ENCODE data around the gene RNF151.
"Not testable (repeated sequence)": the region's sequence is repeated elsewhere in the genome, so short reads cannot be mapped to it uniquely, and the experiment has no call there.

Gene RNF151

DNA sequence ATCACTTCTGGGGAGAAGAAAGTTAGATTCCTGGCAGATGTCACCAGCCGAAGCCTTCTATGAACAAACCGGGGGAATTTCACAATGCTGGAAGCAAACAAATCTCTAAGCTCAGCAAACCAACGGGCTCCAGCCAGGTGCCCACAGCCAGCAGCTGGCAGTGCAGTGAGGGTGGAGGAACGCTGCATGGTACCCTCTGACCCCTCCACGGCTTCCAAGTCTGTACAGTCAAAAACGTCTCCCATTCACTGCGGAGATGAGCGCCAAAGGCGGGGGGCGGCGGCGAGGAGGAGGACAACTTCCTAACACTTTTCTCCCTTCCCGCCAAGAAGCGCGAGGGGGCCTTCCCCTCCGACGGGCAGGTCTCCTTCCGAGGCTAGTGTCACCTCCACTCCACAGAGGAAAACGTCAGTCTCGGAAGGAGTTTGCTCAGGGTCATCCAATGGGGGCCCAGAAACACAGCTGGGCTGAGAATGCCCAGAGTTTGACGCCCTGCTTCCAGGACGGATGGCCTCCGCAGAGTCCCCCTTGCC is 42.0 kb downstream of the RNF151 start:
- peak overlapping the region; percentile 99 for H3K9ac ChIP-seq (ENCODE audit: low read length)
- no peak overlapping the region for H4K91ac ChIP-seq (ENCODE audit: low read depth, low read length)
- peaks cover 7% of the 10 kb centered on the region for H3K79me1 ChIP-seq (ENCODE audit: low read length)
- H3K27ac ChIP-seq (ENCODE audit: low read depth, low read length): no peak overlapping the region
- H3K36me3 ChIP-seq (ENCODE audit: control insufficient read depth in 1 of 2, insufficient read depth in 2 of 2, low read length in 2 of 2): peaks cover 7 to 9% of the 10 kb centered on the region in 2 experiments
- peak in 1 of 2 donors; percentile 52 for DNase-seq
- H3K79me2 ChIP-seq (ENCODE audit: control insufficient read depth, insufficient read depth, low read length, poor library complexity): peaks cover 13% of the 10 kb centered on the region
- no peak overlapping the region for H2AK5ac ChIP-seq (ENCODE audit: low read length)
- H2AFZ ChIP-seq (ENCODE audit: insufficient read depth, low read length, poor library complexity): no peak overlapping the region
- peak overlapping the region; percentile 56 for H3K4ac ChIP-seq (ENCODE audit: low read depth, low read length)
- no peak overlapping the region for H4K12ac ChIP-seq (ENCODE audit: low read depth, low read length)
- H3K4me1 ChIP-seq (ENCODE audit: control insufficient read depth in 1 of 2, insufficient read depth in 2 of 2, low read length in 2 of 2): peaks cover 13 to 26% of the 10 kb centered on the region in 2 experiments
- WGBS (ENCODE audit: extremely low coverage, insufficient coverage, insufficient read length): no CpG with 5 or more reads among the region's 23 CpGs
- no peak overlapping the region for H2BK5ac ChIP-seq (ENCODE audit: low read depth, low read length, poor library complexity)
- H3K4me3 ChIP-seq (ENCODE audit: low read depth, low read length): peak overlapping the region; percentile 96
- H3K14ac ChIP-seq (ENCODE audit: low read length): no peak overlapping the region
- H3K9me3 ChIP-seq (ENCODE audit: insufficient read depth, low read depth, low read length): peaks cover 1% of the 10 kb centered on the region
- H4K8ac ChIP-seq (ENCODE audit: low read depth, low read length): no peak overlapping the region
- no peaks in the 10 kb centered on the region for H3K27me3 ChIP-seq (ENCODE audit: insufficient read depth, low read length)
- H2BK120ac ChIP-seq (ENCODE audit: insufficient read depth, low read length, poor library complexity): no peak overlapping the region
- H3K4me2 ChIP-seq (ENCODE audit: low read length): peak overlapping the region; percentile 85
- no peak overlapping the region for H2BK12ac ChIP-seq (ENCODE audit: low read length)
- no peak overlapping the region for H3K18ac ChIP-seq (ENCODE audit: low read length)
- H3K23ac ChIP-seq (ENCODE audit: low read length): no peak overlapping the region

- Histone ChIP-seq H3K4me2 (ENCODE audit: low read length) (peak overlapping the region; percentile 85), H3K4me3 (ENCODE audit: low read depth, low read length) (peak overlapping the region; percentile 96), H2BK5ac (ENCODE audit: low read depth, low read length, poor library complexity) (peak overlapping the region; percentile 26), H4K91ac (ENCODE audit: low read depth, low read length) (peak overlapping the region; percentile 81), H3K27ac (ENCODE audit: low read depth, low read length) (peak overlapping the region; percentile 22), H3K36me3 (ENCODE audit: control insufficient read depth in 1 of 2, insufficient read depth in 2 of 2, low read length in 2 of 2) (peaks cover 7 to 9% of the 10 kb centered on the region in 2 experiments), H3K23ac (ENCODE audit: low read length) (no peak overlapping the region), H2BK120ac (ENCODE audit: insufficient read depth, low read length, poor library complexity) (peak overlapping the region; percentile 52), H3K14ac (ENCODE audit: low read length) (peak overlapping the region; percentile 88), H3K79me2 (ENCODE audit: control insufficient read depth, insufficient read depth, low read length, poor library complexity) (peaks cover 13% of the 10 kb centered on the region), H3K18ac (ENCODE audit: low read length) (peak overlapping the region; percentile 81), H3K4me1 (ENCODE audit: control insufficient read depth in 1 of 2, insufficient read depth in 2 of 2, low read length in 2 of 2) (peaks cover 9 to 23% of the 10 kb centered on the region in 2 experiments), H2AFZ (ENCODE audit: insufficient read depth, low read length, poor library complexity) (peak overlapping the region; percentile 50), H3K9me3 (ENCODE audit: insufficient read depth, low read depth, low read length) (peaks cover 1% of the 10 kb centered on the region), H4K8ac (ENCODE audit: low read depth, low read length) (peak overlapping the region; percentile 77), H3K9ac (ENCODE audit: low read length) (peak overlapping the region; percentile 99), H2BK12ac (ENCODE audit: low read length) (no peak overlapping the region), H3K79me1 (ENCODE audit: low read length) (peaks cover 7% of the 10 kb centered on the region), H4K12ac (ENCODE audit: low read depth, low read length) (peak overlapping the region; percentile 73), H3K4ac (ENCODE audit: low read depth, low read length) (peak overlapping the region; percentile 68), H3K27me3 (ENCODE audit: insufficient read depth, low read length) (no peaks in the 10 kb centered on the region), H2AK5ac (ENCODE audit: low read length) (peak overlapping the region; percentile 32)
- no CpG with 5 or more reads among the region's 55 CpGs for WGBS (ENCODE audit: extremely low coverage, insufficient coverage, insufficient read length)
- peak in 1 of 2 donors; percentile 43 for DNase-seq
Measured at GRCh38 chr16:2009164-2009711, 42.6 kb downstream of the RNF151 start.

DNA sequence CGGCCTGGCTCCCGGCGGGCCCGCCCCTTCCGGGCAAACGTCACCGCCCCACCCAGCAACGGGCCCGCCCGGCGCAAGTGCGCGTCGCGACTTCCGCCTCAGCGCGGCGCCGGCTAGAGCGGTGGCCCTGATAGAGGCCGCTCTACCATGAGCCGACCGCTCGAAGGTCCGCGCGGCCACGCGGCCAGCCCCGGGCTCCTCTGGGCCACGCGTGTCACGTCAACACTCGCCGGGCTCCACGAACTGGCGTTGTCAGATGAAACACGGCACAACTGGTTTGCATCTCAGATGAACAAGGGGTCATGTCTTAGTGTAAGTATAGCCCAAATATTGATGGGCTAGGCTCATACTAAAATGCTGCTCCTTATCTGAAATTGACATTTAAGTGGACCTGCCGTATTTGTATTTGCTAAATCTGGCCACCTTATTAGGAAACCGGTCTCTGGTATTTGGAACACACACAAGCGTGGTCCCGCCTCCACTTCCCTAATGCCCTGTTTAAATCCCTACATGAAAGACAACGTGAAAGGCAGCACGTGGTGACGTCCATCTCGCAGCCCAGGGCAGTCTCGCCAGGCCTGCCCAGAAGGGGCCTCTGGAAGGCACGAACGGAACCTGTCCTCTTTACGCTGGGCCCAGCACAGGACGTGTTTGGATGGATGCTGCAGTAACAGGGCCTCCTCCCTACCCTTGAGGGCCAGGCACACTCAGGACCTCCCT is 43.3 kb downstream of the RNF151 start, which contains the start of gene ZNF598:
Gene ZNF598, minus strand, starts transcription at position 31 of the 720 bp plus-strand sequence.
- Histone ChIP-seq H3K14ac (ENCODE audit: low read length) (peak within 1 kb of the TSS; percentile 88), H4K12ac (ENCODE audit: low read depth, low read length) (peak within 1 kb of the TSS; percentile 90), H2AFZ (ENCODE audit: insufficient read depth, low read length, poor library complexity) (peak within 1 kb of the TSS; percentile 50), H3K9ac (ENCODE audit: low read length) (peak within 1 kb of the TSS; percentile 99), H2BK120ac (ENCODE audit: insufficient read depth, low read length, poor library complexity) (peak within 1 kb of the TSS; percentile 52), H2BK5ac (ENCODE audit: low read depth, low read length, poor library complexity) (peak within 1 kb of the TSS; percentile 62), H3K79me1 (ENCODE audit: low read length) (peaks cover 7% of the 10 kb centered on the region), H3K27ac (ENCODE audit: low read depth, low read length) (peak within 1 kb of the TSS; percentile 40), H3K18ac (ENCODE audit: low read length) (peak within 1 kb of the TSS; percentile 81), H3K36me3 (ENCODE audit: control insufficient read depth in 1 of 2, insufficient read depth in 2 of 2, low read length in 2 of 2) (peaks cover 6 to 9% of the 10 kb centered on the region in 2 experiments), H3K9me3 (ENCODE audit: insufficient read depth, low read depth, low read length) (peaks cover 1% of the 10 kb centered on the region), H3K4ac (ENCODE audit: low read depth, low read length) (peak within 1 kb of the TSS; percentile 68), H3K23ac (ENCODE audit: low read length) (no peak within 1 kb of the TSS), H2BK12ac (ENCODE audit: low read length) (no peak within 1 kb of the TSS), H3K4me3 (ENCODE audit: low read depth, low read length) (peak within 1 kb of the TSS; percentile 96), H3K4me2 (ENCODE audit: low read length) (peak within 1 kb of the TSS; percentile 85), H3K27me3 (ENCODE audit: insufficient read depth, low read length) (no peaks in the 10 kb centered on the region), H4K91ac (ENCODE audit: low read depth, low read length) (peak within 1 kb of the TSS; percentile 87), H3K79me2 (ENCODE audit: control insufficient read depth, insufficient read depth, low read length, poor library complexity) (peaks cover 13% of the 10 kb centered on the region), H3K4me1 (ENCODE audit: control insufficient read depth in 1 of 2, insufficient read depth in 2 of 2, low read length in 2 of 2) (peaks cover 8 to 21% of the 10 kb centered on the region in 2 experiments), H4K8ac (ENCODE audit: low read depth, low read length) (peak within 1 kb of the TSS; percentile 89), H2AK5ac (ENCODE audit: low read length) (peak within 1 kb of the TSS; percentile 88)
- DNase-seq: peak; percentile 83 to 92
- no CpG with 5 or more reads among the region's 52 CpGs for WGBS (ENCODE audit: extremely low coverage, insufficient coverage, insufficient read length)

DNA sequence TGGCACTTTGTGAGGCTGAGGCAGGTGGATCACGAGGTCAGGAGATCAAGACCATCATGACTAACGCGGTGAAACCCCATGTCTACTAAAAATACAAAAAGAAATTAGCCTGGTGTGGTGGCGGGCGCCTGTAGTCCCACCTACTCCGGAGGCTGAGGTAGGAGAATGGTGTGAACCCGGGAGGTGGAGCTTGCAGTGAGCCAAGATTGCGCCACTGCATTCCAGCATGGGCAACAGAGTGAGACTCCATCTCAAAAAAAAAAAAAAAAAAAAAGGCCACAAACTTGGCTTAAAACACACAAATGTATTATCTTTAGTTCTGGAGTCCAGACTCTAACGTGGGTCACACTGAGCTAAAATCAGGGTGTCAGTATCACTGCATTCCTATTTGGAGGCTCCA is 45.1 kb downstream of the RNF151 start:
- H3K4me2 ChIP-seq (ENCODE audit: low read length); H3K79me1 ChIP-seq (ENCODE audit: low read length); H3K9ac ChIP-seq (ENCODE audit: low read length); H4K12ac ChIP-seq (ENCODE audit: low read depth, low read length); H2AK5ac ChIP-seq (ENCODE audit: low read length); H3K79me2 ChIP-seq (ENCODE audit: control insufficient read depth, insufficient read depth, low read length, poor library complexity); H2BK120ac ChIP-seq (ENCODE audit: insufficient read depth, low read length, poor library complexity); H3K23ac ChIP-seq (ENCODE audit: low read length); H3K9me3 ChIP-seq (ENCODE audit: insufficient read depth, low read depth, low read length); DNase-seq; H2BK12ac ChIP-seq (ENCODE audit: low read length); H3K4ac ChIP-seq (ENCODE audit: low read depth, low read length); H3K4me3 ChIP-seq (ENCODE audit: low read depth, low read length); H2AFZ ChIP-seq (ENCODE audit: insufficient read depth, low read length, poor library complexity); H3K27me3 ChIP-seq (ENCODE audit: insufficient read depth, low read length); H3K18ac ChIP-seq (ENCODE audit: low read length); H2BK5ac ChIP-seq (ENCODE audit: low read depth, low read length, poor library complexity); H4K91ac ChIP-seq (ENCODE audit: low read depth, low read length); H4K8ac ChIP-seq (ENCODE audit: low read depth, low read length); H3K27ac ChIP-seq (ENCODE audit: low read depth, low read length); H3K36me3 ChIP-seq (ENCODE audit: control insufficient read depth in 1 of 2, insufficient read depth in 2 of 2, low read length in 2 of 2); H3K14ac ChIP-seq (ENCODE audit: low read length): not testable (repeated sequence)
- no CpG with 5 or more reads among the region's 9 CpGs for WGBS (ENCODE audit: extremely low coverage, insufficient coverage, insufficient read length)
- peaks cover 8 to 21% of the 10 kb centered on the region in 2 experiments for H3K4me1 ChIP-seq (ENCODE audit: control insufficient read depth in 1 of 2, insufficient read depth in 2 of 2, low read length in 2 of 2)
